LNCaP clone FGC (cell line): ENCODE measurements around the gene COL11A1.
"Not testable (repeated sequence)": the region's sequence is repeated elsewhere in the genome, so short reads cannot be mapped to it uniquely, and the experiment has no call there.

Source experiments
- DNase-seq: peaks from one replicate; pipeline ENCODE4 v3.0.0-alpha.2; 2011; ENCODE audit warnings: low read depth
- H3K4me3 ChIP-seq: 2 replicates; pipeline ENCODE4 v1.5.1; 2011; ENCODE audit warnings: mild to moderate bottlenecking, low read depth, low read length, control low read depth
- CTCF ChIP-seq: IDR thresholded peaks from 2 replicates; pipeline ENCODE4 v1.5.1; 2012; ENCODE audit warnings: mild to moderate bottlenecking; ENCODE audit not compliant: control insufficient read depth, insufficient read depth; ENCODE audit errors: extremely low read depth

Gene COL11A1

GRCh38 chr1:102834688-102835320 lies 273.5 kb downstream of the COL11A1 start:
- DNase-seq = no peak
- H3K4me3 ChIP-seq = no peak overlapping the region
- TF ChIP-seq CTCF = no peak

- DNase-seq = no peak
- H3K4me3 ChIP-seq = no peak overlapping the region
- TF ChIP-seq CTCF = no peak
These were observed 275.2 kb downstream of the COL11A1 start for GRCh38 chr1:102833151-102833550.

GRCh38 chr1:102826706-102827105 lies 281.6 kb downstream of the COL11A1 start:
- not testable (repeated sequence) for DNase-seq, H3K4me3 ChIP-seq
